AG20443 (cell line): ENCODE data around the gene REN.

ENCODE experiments used
- DNase-seq: peaks from one replicate; pipeline ENCODE4 v3.0.0; 2012; ENCODE audit warnings: low spot score, mixed read lengths

REN gene

DNA sequence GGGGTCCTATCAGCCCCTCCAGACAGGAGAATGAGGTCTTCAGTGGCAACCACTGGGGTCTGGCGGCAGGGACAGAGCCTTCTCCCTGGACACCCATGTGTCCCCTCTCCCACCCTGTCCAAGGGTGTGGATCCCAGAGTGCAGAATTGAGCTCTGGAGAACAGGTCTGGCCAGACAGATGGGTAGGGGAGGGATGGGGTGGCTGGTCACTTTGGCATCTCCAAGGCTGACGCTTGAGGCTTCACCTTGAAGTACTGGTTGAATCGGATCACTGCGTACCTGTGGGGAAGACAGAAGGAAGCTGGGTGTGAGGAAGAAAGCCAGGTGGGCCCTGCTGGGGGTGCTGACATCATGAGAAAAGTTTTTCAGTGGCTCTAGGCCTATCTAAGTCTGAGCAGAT, 34.2 kb downstream of the REN start:
- DNase-seq, result no peak

DNA sequence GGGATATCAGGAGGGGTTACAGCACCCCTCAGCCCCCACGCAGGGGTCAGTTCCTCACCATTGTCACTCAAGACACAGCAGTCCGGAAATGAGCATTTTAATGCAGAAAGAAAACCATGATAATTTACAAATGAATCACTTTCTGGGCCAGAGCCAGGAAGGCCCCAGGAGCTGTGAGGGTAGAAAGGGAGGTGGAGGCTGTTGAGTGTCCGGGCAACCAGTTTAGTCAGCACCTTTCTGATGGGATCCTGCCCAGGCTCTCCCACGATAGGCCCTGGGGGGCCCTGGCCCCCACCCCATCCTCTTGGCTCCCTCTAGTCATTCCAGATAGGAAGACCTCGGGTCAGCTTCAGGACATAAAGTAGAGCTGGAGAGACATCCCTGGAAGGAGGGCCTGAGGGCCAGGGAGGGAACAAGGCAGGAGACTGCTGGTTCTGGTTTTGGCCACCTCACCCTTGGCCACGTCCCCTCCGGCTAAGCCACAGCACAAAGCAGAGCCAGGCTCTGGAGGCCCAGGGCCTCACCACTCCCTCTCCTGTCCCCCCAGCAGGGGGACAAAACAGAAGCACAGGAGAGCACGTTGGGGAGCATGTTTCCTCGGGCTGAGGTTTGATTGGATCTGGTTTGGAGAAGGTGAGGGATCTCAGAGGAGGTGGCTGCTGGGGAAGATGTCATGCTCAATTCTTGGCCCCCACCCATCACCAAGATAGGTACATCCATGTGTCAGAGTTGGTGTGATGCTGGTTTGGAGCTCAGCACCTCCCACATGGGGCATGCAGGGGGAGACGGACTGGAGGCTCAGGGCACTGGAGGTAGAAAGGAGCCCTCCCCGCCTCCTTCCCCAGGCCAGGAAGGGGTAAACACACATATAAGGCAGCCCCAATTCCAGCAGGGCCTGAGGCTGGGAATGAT, 34.9 kb downstream of the REN start:
- peak; percentile 88 for DNase-seq

DNA sequence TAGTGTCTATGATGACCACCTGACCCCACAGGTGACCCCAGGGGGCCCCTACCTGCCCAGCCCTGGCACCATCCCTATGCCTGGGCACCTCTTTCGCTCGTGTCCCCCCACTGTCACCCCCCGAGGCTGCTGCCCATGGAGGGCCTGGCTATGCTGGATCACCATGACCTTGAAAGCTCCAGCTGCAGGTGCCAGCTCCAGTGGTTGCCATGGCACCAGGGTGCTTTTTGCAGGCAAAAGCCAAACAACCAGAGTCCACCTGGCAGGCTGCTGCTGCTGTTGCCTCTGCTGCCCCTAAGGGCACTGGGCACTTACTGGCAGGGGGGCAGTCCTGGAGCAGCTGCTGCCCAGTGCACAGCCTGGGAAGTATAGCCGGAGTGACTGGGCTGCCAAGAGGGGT, 36.0 kb downstream of the REN start:
- DNase-seq, result no peak

DNA sequence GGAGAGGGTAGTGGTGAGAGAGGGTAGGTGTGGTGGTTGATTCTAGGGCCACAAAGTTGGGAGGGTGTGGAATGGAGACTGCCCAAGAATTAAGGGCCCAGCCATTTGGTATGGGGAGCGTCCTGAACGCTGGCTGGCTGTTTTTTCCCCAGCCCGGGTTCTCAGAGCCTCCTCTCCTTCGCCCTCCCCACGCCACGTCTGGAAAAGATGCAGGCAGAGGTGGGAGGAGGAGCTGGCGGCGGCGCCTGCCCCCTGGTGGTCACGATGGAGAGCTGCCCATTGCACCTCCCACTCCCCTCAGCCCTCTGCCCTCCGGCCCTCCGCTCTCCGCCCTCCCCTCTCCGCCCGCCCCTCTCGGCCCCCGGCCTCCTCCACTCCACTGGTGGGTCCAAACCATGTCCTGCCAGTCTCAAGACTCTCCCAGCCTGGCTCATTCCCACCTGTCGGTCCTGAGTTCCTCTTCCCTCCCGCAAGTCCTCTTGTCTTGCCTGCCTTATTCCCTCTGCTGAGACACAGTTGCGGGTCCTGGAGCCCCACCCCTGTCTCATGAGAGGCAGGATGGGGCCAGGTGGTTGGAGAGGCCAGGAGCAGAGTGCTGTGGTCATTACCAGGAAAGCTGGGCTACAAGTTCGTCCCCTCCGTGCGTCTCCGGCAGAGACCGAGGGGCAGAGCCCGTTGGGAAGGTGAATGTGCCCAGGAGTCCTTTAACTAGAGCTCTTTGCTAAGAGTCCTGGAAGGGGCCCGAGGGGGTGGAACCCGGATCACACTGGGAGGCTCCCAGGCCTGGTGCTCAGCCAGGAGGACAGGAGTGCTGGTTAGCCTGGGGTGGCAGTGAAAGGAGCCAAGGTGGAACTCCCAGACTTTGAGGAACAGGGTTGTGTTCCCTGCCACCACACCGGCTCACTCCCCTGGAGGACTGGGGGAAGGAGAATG, 36.9 kb downstream of the REN start:
- DNase-seq, result peak; percentile 93

DNA sequence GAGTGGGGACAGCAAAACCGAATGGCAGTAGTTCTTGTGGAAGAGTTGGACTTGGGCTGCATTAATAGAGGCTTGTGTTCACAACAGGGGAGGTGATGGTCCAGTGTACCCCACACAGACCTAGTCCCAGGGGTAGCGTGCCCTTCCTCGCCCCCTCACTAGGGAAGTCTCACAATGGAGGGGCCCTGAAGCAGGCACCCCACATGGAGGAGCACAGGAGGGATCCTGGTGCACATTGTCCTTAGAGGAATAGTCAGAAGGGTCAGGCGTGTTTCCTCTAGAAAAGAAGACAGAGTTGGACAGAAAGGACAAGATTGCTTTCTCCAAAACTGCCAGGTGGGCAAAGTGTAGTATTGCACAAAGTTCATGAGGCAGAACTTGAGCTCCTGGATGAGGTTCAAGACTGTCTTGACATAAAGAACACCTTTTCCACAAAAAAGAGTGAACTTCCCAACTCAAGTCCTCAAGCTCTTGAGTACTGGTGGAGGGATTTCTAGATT, 37.6 kb downstream of the REN start:
- DNase-seq, result no peak

DNA sequence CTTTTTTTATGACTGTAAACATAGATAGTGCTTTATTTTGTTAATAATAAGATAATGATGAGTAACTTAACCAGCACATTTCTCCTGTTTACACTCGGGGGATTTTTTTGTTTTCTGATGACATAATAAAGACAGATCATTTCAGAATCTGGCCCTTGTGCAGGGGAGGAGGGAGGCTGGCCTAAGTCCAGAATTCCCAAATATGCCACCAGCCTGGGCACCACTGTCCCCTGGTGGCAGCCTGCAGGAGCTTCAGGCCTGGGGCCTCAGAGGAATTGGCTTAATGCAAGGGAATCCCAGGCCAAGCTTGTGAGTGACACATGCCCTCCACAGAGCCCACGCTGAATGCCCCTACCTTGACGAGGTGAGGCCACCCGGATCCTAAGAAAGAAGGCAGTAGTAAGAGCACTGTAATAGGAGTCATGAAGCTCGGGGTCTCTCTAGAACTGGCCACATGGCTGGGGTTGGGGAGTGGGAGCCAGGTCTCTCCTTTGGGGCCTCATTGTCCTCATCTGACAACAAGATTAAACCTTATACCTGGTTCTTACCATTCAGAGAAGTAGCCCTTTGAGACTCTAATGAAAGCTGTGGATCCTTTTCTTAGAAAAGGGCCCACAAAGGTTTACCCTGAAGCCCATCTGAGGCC, 38.4 kb downstream of the REN start:
- peak; percentile 92 for DNase-seq

DNA sequence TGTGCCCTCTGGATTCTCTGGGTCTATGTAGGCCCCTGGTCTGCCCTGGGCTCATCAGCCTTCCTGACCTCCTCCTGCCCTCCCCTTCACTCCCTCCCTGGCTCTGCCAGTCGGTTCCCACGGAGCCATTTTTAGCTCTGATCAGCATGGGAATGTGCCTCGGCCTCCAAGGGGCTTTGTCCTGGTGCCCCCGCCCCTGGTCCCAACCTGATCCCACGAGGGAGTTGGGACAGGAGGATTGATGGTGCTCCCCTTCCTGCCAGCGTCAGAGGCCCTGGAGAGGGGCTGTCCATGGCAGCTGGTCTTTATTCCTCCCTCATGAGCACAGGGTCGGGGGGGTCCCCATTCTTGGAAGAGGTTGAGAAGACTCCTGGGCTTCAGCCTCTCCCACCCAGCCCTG, 39.2 kb downstream of the REN start:
- DNase-seq, result no peak

DNA sequence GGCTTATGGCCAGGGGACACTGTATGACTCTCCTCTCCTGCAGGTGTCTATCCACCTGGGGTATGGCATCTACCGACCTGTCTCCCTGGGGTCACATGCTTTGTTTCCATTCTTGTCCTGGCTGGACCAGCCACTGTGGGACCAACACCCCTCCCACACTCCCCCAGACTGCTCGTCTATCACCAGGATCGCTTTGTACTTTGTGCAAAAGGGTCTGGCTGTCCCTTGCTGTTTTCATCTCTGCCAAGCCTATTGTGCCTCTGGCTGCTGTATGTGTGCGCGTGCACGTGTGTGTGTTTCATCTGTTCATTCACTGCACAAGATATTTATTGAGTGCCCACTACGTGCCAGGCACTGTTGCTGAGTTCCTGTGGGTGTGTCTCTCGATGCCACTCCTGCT, 39.8 kb downstream of the REN start:
- DNase-seq, result no peak

DNA sequence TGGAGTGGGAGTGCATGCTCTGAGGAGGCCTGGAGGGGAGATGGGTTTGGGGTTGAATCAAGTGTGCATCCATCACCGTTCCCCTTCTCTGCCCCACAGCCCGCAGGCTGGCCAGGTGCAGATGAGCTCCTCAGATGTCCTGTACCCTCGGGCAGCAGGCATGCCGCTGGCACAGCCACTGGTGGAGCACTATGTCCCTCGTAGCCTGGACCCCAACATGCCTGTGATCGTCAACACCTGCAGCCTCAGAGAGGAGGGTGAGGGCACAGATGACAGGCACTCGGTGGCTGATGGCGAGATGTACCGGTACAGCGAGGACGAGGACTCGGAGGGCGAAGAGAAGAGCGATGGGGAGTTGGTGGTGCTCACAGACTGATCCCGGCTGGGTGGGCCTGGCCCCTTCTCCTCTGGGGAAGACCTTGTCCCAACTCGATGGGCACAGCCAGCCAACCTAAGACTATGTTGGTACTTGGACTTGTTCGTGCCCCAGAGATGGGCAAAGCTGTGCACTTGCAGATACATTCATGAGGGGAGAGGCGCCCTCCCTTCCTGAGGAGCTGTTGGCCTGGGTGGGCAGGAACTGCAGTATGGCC, 40.3 kb downstream of the REN start:
- DNase-seq, result no peak

DNA sequence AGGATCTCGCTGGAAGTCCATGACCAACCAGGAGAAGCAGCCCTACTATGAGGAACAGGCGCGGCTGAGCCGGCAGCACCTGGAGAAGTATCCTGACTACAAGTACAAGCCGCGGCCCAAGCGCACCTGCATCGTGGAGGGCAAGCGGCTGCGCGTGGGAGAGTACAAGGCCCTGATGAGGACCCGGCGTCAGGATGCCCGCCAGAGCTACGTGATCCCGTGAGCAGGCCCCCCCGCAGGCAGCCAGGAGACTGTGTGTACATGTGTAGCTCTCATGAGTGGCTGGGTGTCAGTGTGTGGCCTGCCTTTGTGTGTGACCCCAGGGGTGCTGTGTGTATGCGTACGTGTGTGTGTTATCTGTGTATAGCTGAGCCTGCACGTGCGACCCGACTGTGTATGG, 41.5 kb downstream of the REN start:
- DNase-seq, result no peak

DNA sequence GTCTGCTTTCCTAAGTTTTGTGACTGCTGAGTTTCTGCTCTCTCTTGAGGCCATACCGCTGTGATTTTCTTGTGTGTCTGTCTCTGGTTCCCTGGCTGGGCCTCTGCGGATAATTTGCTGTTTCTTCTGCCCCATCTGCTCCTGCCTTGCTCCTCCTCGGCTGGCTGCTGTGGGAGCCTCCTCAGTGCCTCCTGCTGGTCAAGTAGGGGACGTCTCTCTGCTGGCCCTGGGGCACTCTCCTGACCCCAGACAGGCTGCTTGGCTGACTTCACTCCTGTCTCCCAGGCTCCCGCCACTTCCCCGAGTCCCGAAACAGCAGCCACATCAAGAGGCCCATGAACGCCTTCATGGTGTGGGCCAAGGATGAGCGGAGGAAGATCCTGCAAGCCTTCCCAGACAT, 42.8 kb downstream of the REN start:
- peak; percentile 47 for DNase-seq

DNA sequence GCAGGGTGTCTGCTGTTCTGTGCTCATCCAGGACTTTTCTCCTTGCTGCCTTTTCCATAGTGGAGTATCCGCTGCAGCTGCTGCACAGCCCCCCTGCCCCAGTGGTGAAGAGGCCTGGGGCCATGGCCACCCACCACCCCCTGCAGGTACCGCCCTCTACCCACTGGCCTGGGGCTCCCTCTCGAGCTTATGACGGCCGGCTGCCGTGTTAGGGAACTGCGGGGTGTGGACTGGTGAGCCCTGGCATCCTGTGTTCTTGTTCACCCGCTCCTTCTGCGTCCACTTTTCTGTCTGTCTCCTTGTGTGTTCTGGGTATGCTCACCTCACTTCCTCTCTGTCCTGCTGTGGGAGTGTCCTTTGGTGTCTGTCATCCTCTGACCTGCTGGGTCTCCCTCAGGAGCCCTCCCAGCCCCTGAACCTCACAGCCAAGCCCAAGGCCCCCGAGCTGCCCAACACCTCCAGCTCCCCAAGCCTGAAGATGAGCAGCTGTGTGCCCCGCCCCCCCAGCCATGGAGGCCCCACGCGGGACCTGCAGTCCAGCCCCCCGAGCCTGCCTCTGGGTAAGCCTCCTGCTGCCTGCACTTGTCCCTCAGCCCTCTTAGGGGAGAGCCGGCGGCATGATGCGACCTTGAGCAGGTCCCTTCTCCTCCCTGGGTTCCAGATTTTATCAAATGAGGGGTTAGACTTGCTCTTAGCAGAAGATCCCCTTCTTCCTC, 44.1 kb downstream of the REN start:
- no peak for DNase-seq

DNA sequence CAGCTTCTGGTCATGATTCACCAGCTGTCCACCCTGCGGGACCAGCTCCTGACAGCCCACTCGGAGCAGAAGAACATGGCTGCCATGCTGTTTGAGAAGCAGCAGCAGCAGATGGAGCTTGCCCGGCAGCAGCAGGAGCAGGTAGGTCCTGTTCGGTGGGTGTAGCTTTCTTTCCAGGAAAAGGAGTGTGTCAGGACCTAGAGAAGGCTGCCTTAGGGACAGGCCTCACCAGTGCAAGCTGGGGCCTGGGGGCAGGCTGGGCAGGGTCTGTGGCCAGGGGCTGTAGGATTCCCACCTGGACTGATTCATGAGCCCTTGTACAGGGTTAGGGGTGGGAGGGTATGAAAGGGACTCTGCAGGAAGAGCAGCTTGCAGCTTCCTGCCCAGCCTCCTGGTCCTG, 49.6 kb downstream of the REN start:
- DNase-seq, result no peak

DNA sequence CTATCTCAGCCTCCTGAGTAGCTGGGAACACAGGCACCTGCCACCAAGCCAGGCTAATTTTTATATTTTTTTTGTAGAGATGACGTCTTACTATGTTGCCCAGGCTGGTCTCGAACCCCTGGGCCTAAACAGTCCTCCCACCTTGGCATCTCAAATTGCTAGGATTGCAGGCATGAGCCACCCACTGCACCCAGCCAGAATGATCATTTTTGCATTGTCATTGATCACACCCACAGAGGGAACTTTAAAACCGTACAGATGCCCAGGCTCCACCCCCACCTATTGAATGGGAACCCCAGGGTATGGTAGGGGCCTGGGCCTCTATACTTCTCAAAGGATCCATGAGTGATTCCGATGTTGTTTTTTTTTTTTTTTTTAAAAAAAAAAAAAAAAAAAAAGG, 51.0 kb downstream of the REN start:
- no peak for DNase-seq

DNA sequence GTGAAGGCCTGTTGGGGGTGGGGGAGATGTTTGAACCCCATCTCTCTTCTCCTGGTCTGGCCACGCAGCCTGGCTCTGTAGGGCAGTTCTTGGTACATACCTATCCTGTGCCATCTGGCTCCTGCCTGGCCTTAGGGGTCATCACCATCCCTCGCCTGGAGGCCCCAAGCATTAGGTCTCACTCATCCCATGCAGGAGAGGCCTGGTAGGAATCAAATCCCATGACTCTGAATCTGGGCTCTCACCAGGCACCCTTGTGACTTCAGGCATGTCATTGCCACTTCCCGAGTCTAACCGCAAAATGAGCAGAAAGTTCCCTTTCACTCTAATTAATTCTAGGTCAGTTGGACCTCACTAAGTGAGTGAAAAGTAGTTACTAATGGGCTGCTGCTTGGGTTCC, 51.5 kb downstream of the REN start:
- no peak for DNase-seq

DNA sequence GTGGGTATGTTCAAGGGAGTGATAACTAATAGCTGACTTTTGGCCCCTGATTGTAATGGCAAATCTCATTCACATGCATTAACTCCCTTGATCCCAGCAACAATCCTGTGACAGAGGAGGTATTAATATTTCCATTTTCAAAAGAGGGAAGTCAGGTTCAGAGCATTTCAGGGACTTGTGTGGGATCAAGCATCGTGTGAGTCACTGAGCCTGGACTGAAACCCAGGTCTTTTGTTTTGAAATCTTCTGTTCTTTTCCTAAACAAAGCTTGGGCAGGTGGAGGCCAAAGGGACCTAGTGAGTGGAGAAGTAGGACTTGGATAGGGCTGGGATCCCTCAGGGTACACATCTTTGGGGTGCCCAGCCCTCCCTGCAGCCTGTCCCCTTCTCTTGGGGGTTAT, 52.2 kb downstream of the REN start:
- DNase-seq, result no peak

DNA sequence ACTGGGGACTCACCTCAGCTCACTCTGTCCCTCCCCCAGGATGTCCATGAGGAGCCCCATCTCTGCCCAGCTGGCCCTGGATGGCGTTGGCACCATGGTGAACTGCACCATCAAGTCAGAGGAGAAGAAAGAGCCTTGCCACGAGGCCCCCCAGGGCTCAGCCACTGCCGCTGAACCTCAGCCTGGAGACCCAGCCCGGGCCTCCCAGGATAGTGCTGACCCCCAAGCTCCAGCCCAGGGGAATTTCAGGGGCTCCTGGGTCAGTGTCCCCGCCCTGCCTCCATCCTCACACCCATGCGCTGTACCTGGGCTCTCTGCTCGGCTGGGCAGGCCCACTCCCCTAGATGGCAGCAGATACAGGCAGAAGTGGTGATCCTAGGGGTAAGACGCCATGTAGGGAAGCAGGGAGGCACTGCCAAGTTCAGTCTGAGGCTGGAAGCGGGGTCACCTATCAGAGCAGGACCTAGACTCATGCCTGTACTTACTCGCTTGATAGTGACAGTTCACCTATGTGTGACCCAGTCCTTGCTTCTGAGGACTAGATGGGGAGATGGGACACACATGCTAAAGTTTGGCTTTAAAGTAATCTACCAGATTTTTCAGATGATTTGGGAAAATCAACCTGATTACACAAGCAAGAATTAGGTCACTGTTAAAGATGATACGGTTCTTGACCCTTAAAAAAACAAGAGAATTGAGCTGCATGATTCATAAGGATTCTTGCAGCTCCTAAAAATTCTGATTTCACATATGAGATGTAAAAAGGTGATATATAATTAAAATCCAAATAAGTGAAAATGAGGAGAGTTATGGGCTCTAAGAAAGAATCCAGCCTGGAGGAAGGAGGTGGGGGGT, 53.0 kb downstream of the REN start:
- DNase-seq, result no peak

DNA sequence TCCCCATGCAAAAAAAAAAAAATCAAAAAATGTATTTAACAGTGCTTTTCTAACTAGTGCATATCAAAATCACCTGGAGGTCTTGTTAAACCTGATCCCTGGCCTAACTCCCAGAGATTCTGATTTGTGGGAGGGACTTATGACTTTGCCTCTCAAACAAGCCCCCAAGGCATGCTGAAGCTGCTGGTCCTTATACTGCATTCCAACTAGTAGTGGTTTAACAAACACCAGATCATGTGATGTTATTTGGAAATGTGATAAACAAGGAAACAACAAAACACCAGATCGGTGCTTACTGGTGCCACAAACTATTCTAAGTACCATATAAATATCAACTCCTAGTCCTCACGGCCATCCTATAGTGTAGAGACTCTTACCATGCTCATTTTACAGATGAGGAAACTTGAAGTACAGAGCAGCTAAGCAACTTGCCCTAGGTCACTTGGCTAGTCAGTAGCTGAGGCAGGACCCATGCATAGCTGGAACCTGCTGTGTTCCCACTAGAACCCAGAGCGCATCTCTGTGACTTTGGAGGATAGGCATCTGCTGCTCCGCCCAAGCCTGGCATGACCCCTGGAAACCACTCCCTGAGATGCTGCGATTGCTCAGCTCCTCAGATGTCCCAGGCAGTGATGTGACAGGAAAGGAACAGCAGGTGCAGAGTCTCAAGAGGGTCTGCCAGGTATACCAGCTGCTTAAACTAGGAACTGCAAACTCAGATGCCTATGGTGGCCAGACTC, 55.1 kb downstream of the REN start:
- DNase-seq, result no peak

DNA sequence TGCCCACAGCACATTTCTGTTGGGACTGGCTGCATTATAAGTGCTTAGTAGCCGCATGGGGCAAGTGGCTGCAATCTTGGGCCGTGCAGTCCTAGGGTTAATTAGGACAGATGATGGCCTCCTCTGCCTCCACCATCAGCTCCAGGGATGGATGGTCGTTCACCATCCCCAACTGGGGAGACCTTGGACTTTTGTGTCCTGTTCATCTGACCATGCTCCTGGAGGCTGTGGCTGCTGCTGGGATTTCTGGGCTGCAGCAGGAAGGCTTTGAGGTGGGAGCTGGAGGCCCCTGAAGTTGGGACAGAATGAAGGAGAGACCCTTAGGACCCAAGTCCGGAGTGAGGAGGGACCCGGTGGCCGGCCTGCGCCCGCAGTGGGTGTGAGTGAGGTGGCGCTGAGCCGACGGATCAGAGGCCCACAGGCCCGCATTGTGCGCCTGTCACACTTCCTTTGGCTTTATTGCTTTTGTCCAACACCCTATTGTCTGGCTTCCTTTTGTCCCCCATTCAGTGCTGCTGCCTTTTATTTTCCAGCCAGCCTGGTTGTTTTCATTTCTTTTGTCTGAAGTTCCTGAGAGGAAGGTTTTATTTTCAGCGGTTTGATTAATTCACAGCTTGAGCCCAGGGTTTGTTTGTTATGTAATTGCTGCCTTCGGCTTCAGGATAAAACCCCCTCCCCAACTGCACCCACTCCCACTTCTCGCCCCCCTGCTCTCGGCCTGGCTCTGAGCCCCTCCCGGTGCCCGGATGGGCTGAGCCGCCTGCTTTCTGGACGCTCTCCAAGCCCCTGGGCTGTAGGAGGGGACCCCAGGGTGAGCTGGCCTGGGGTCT, 57.6 kb downstream of the REN start:
- no peak for DNase-seq
